SK-N-SH treated with all-trans-retinoic acid at 6 μM for 48 hours (cell line): ENCODE data around the gene C2orf15.
A peak's percentile ranks its signal among the peaks of the same experiment; 100 is the strongest.

Experiments
- ATAC-seq: fragments of 200-7000 bp; cut with Tn5 transposase; 3 replicates; pipeline ENCODE4 v1.9.1; 2020; ENCODE audit warnings: mild to moderate bottlenecking, moderate library complexity
- ARNTL ChIP-seq: fragments of 450-650 bp; formaldehyde crosslinking; IDR thresholded peaks from 2 replicates; pipeline ENCODE4 v1.5.0; 2020; ENCODE audit warnings: low read depth, mild to moderate bottlenecking, moderate library complexity, borderline replicate concordance
- BACH2 ChIP-seq: fragments of 250-450 bp; sonication (Bioruptor Pico); IDR thresholded peaks from 2 replicates; pipeline ENCODE4 v1.9.0; 2021; ENCODE audit warnings: mild to moderate bottlenecking, borderline replicate concordance
- CREB5 ChIP-seq: fragments of 250-450 bp; sonication (Bioruptor Pico); IDR thresholded peaks from 2 replicates; pipeline ENCODE4 v1.5.1; 2020; ENCODE audit warnings: low read depth, mild to moderate bottlenecking, moderate library complexity
- CSDC2 ChIP-seq: fragments of 250-450 bp; sonication (Bioruptor Pico); IDR thresholded peaks from 2 replicates; pipeline ENCODE4 v1.5.0; 2020; ENCODE audit warnings: mild to moderate bottlenecking, moderate library complexity
- ESRRG ChIP-seq: fragments of 250-450 bp; sonication (Bioruptor Pico); IDR thresholded peaks from 2 replicates; pipeline ENCODE4 v1.6.1; 2021; ENCODE audit warnings: mild to moderate bottlenecking
- GLIS3 ChIP-seq: fragments of 250-450 bp; sonication (Bioruptor Pico); IDR thresholded peaks from 2 replicates; pipeline ENCODE4 v1.5.0; 2020; ENCODE audit warnings: mild to moderate bottlenecking, moderate library complexity
- OSR1 ChIP-seq: fragments of 250-450 bp; sonication (Bioruptor Pico); IDR thresholded peaks from 2 replicates; pipeline ENCODE4 v1.8.0; 2022; ENCODE audit warnings: moderate library complexity, mild to moderate bottlenecking, inconsistent platforms
- PATZ1 ChIP-seq: fragments of 250-450 bp; sonication (Bioruptor Pico); IDR thresholded peaks from 2 replicates; pipeline ENCODE4 v1.8.0; 2020; ENCODE audit warnings: mild to moderate bottlenecking, moderate library complexity, borderline replicate concordance
- POU6F1 ChIP-seq: fragments of 250-450 bp; sonication (Bioruptor Pico); IDR thresholded peaks from 2 replicates; pipeline ENCODE4 v1.8.0; 2021; ENCODE audit warnings: low read depth, mild to moderate bottlenecking, moderate library complexity, borderline replicate concordance
- PPARA ChIP-seq: fragments of 250-450 bp; sonication (Bioruptor Pico); IDR thresholded peaks from 2 replicates; pipeline ENCODE4 v1.5.0; 2020; ENCODE audit warnings: mild to moderate bottlenecking, borderline replicate concordance
- TCF4 ChIP-seq: fragments of 250-450 bp; sonication (Bioruptor Pico); IDR thresholded peaks from 2 replicates; pipeline ENCODE4 v1.8.0; 2021; ENCODE audit warnings: mild to moderate bottlenecking, moderate library complexity, borderline replicate concordance
- TOX ChIP-seq: fragments of 250-450 bp; sonication (Bioruptor Pico); IDR thresholded peaks from 2 replicates; pipeline ENCODE4 v1.8.0; 2021; ENCODE audit warnings: mild to moderate bottlenecking, moderate library complexity, borderline replicate concordance
- TSHZ2 ChIP-seq: fragments of 250-450 bp; sonication (Bioruptor Pico); IDR thresholded peaks from 2 replicates; pipeline ENCODE4 v1.5.0; 2020; ENCODE audit warnings: mild to moderate bottlenecking, moderate library complexity
- ZC3H10 ChIP-seq: fragments of 250-450 bp; sonication (Bioruptor Pico); IDR thresholded peaks from 2 replicates; pipeline ENCODE4 v1.5.1; 2021; ENCODE audit warnings: mild to moderate bottlenecking, moderate library complexity
- ZFP3 ChIP-seq: fragments of 250-450 bp; sonication (Bioruptor Pico); IDR thresholded peaks from 2 replicates; pipeline ENCODE4 v1.5.0; 2020; ENCODE audit warnings: mild to moderate bottlenecking, moderate library complexity
- ZFP30 ChIP-seq: fragments of 450-650 bp; formaldehyde crosslinking; IDR thresholded peaks from 2 replicates; pipeline ENCODE4 v1.5.0; 2022; ENCODE audit warnings: mild to moderate bottlenecking, moderate library complexity
- ZNF565 ChIP-seq: fragments of 450-650 bp; formaldehyde crosslinking; conservative IDR thresholded peaks from 2 replicates; pipeline ENCODE4 v1.5.0; 2020; ENCODE audit warnings: low read depth, mild to moderate bottlenecking, moderate library complexity
- ZNF70 ChIP-seq: fragments of 450-650 bp; formaldehyde crosslinking; IDR thresholded peaks from 2 replicates; pipeline ENCODE4 v1.5.0; 2020; ENCODE audit warnings: mild to moderate bottlenecking, moderate library complexity
- ZNF8 ChIP-seq: fragments of 450-650 bp; formaldehyde crosslinking; IDR thresholded peaks from 2 replicates; pipeline ENCODE4 v1.5.0; 2020; ENCODE audit warnings: mild to moderate bottlenecking, moderate library complexity

C2orf15 gene

GRCh38 chr2:99153921-99154604 lies 12.6 kb downstream of the C2orf15 start:
- ATAC-seq = peak; percentile 2; the same call in 1 of the 3 replicates
- TF ChIP-seq ZC3H10 = no peak
- TF ChIP-seq TCF4 = no peak
- no peak for TF ChIP-seq ZNF8 (CRISPR knock-in tag)
- no peak for TF ChIP-seq CSDC2 (CRISPR knock-in tag)
- TF ChIP-seq TOX (CRISPR knock-in tag) = no peak
- TF ChIP-seq ZNF70 (CRISPR knock-in tag) = no peak
- TF ChIP-seq ZFP3 (CRISPR knock-in tag) = no peak
- TF ChIP-seq GLIS3 (CRISPR knock-in tag) = no peak
- no peak for TF ChIP-seq ARNTL
- TF ChIP-seq POU6F1 (CRISPR knock-in tag) = no peak
- TF ChIP-seq PATZ1 (CRISPR knock-in tag) = no peak

GRCh38 chr2:99154643-99155536 lies 13.4 kb downstream of the C2orf15 start, which contains the start of the genes LIPT1 and TSGA10:
LIPT1 (plus strand) TSS chr2:99154967; CDS start chr2:99161958, 6,991 bp downstream.
TSGA10 (minus strand) TSS chr2:99154942; CDS start chr2:99109439, 45,503 bp downstream.
- ATAC-seq = peak; percentile 98
- TF ChIP-seq ZFP3 (CRISPR knock-in tag) = no peak
- no peak for TF ChIP-seq POU6F1 (CRISPR knock-in tag)
- no peak for TF ChIP-seq OSR1 (CRISPR knock-in tag)
- TF ChIP-seq PPARA (CRISPR knock-in tag) = no peak
- TF ChIP-seq ESRRG = no peak
- TF ChIP-seq ARNTL = no peak
- no peak for TF ChIP-seq BACH2 (CRISPR knock-in tag)
- TF ChIP-seq PATZ1 (CRISPR knock-in tag) = no peak
- TF ChIP-seq ZFP30 (CRISPR knock-in tag) = no peak
- TF ChIP-seq CREB5 (CRISPR knock-in tag) = no peak
- no peak for TF ChIP-seq ZNF565 (CRISPR knock-in tag)

- ATAC-seq = no peak
- TF ChIP-seq TCF4 = no peak
- no peak for TF ChIP-seq ZC3H10
- TF ChIP-seq POU6F1 (CRISPR knock-in tag) = no peak
- no peak for TF ChIP-seq GLIS3 (CRISPR knock-in tag)
- TF ChIP-seq ZFP30 (CRISPR knock-in tag) = no peak
- no peak for TF ChIP-seq TSHZ2 (CRISPR knock-in tag)
- no peak for TF ChIP-seq ARNTL
These were observed 15.4 kb downstream of the C2orf15 start for GRCh38 chr2:99156891-99157290.
